Subcutaneous adipose tissue (tissue), 4 donors: Measurements from ENCODE around the gene SLC4A2. TPM values are rescaled to one million over a fixed set of nuclear protein-coding genes. Genes with fewer than 3 reads are reported as not detected.

Source experiments
- CTCF ChIP-seq: fragments of 450-650 bp; IDR thresholded peaks from one replicate; pipeline ENCODE4 v1.5.1; 2016; ENCODE audit warnings: low read depth, mild to moderate bottlenecking, control low read depth, antibody characterized with exemption, moderate library complexity
- total RNA-seq, 4 donors: library from RNA; depleted of rRNA; stranded (reverse); fragments of >200 nt; gene quantifications; one replicate each; pipeline ENCODE4 v1.1.0, GENCODE V29; 2016

Gene SLC4A2
- total RNA-seq, 4 donors from 2014 or later: 40.1 to 65.0 (median 44.6) TPM

GRCh38 chr7:151125846-151126481 is 66.6 kb downstream of the SLC4A2 start:
- TF ChIP-seq CTCF: no peak

Other genes starting within 250 kb of the SLC4A2 start
- gene AOC1, start 207.1 kb upstream of the SLC4A2 start, total RNA-seq: under 1 TPM in 2 of 4 donors, not detected in 2; 0.33 to 0.68 TPM
- gene KCNH2, start 81.3 kb upstream of the SLC4A2 start, total RNA-seq: under 1 TPM in 1 of 4 donors, not detected in 3; 0.22 TPM
- gene NOS3, start 68.6 kb upstream of the SLC4A2 start, total RNA-seq: 10 to 100 TPM in 1 of 4 donors, 1 to 10 TPM in 3; 2.5 to 11.3 (median 6.0) TPM
- gene ATG9B, start 35.1 kb upstream of the SLC4A2 start, total RNA-seq: not detected
- 10 to 100 TPM; 13.2 to 45.4 (median 14.9) TPM for gene ABCB8, start 31.1 kb upstream of the SLC4A2 start, total RNA-seq
- 1 to 10 TPM in 1 of 4 donors, under 1 TPM in 2, not detected in 1; 0.34 to 1.1 (median 0.44) TPM for gene ASIC3, start 11.1 kb upstream of the SLC4A2 start, total RNA-seq
- 10 to 100 TPM in 1 of 4 donors, 1 to 10 TPM in 3; 4.1 to 11.0 (median 6.8) TPM for gene CDK5, start 1.7 kb upstream of the SLC4A2 start, total RNA-seq
- gene FASTK, start 21.2 kb downstream of the SLC4A2 start, total RNA-seq: 10 to 100 TPM; 36.8 to 88.9 (median 44.0) TPM
- 10 to 100 TPM; 18.3 to 37.3 (median 31.5) TPM for gene TMUB1, start 23.9 kb downstream of the SLC4A2 start, total RNA-seq
- 10 to 100 TPM; 54.4 to 86.7 (median 62.7) TPM for gene AGAP3, start 26.9 kb downstream of the SLC4A2 start, total RNA-seq
- gene GBX1, start 108.1 kb downstream of the SLC4A2 start, total RNA-seq: not detected
- gene ASB10, start 127.7 kb downstream of the SLC4A2 start, total RNA-seq: not detected
- not detected for gene H2BK1, start 150.9 kb downstream of the SLC4A2 start, total RNA-seq
- gene ABCF2, start 167.6 kb downstream of the SLC4A2 start, total RNA-seq: 10 to 100 TPM; 21.2 to 34.7 (median 29.3) TPM
- gene CHPF2, start 172.9 kb downstream of the SLC4A2 start, total RNA-seq: 10 to 100 TPM; 14.2 to 28.3 (median 24.3) TPM
- gene SMARCD3, start 189.1 kb downstream of the SLC4A2 start, total RNA-seq: 10 to 100 TPM; 15.9 to 38.2 (median 21.1) TPM